T follicular helper cell (primary cell): ENCODE results near the gene MT1HL1.

Experiments used
- DNase-seq: peaks from one replicate; pipeline ENCODE4 v3.0.0-alpha.2; 2020; ENCODE audit warnings: low read depth
- total RNA-seq, 2 experiments: gene quantifications; one replicate each; lab custom pipeline; 2026; lab: John Stamatoyannopoulos, UW

The MT1HL1 gene
- total RNA-seq: 0 reads per million in 2 experiments

DNA sequence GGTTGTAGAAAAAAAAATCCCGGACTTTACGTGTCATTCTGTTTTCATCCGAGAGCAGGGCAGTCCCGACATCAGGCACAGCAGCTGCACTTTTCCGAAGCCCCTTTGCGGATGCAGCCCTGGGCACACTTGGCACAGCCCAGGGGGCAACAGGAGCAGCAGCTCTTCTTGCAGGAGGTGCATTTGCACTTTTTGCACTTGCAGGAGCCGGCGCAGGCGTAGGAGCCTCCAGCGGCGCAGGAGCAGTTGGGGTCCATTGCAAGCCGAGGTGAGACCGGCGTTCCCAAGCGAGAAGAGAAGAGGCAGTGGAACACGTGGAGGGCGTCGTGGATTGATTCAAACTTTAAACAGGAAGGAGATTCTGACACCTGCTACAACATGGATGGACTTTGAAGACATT lies at the start of gene MT1HL1:
Gene MT1HL1, minus strand, starts transcription at position 326 of the 400 bp plus-strand sequence. Its CDS starts 69 bp downstream, at position 257.
- DNase-seq: no peak

DNA sequence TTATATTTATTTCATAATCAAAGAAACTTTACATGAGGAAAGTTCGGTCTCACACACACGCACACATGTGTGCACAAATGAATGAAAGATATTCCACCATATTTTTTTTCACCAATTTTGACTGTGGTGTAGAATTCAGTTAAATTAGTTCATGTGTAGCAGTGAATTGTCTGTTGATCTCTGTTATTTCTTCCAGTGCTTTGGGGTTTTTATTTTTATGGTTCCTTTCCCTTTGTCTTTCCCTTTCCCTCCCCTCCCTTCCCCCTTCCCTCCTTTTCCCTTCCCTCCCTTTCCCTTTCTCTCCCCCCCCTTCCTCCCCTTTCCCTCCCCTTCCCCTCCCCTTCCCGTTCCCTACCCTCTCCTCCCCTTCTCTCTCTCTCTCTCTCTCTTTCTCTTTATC lies 46.7 kb upstream of the MT1HL1 start:
- no peak for DNase-seq

DNA sequence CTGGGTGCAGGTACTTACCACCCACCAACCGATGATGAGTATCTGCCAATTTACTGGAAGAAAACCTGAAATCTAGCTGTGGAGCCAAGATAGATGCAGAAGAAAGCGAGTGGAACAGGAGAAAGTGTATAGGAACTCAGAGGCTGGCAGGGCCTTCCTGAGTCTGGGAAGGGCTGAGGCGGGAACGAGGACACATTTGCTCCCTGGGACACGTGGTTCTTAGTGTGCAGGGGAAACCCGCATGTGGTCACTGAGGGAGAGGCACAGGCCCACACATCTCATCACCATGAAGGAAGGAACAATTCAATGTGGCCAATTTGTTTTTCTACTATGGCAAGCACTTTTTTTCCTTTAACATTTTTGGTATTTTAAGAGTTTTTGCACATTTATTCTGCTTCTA lies 45.9 kb upstream of the MT1HL1 start:
- DNase-seq: no peak

DNA sequence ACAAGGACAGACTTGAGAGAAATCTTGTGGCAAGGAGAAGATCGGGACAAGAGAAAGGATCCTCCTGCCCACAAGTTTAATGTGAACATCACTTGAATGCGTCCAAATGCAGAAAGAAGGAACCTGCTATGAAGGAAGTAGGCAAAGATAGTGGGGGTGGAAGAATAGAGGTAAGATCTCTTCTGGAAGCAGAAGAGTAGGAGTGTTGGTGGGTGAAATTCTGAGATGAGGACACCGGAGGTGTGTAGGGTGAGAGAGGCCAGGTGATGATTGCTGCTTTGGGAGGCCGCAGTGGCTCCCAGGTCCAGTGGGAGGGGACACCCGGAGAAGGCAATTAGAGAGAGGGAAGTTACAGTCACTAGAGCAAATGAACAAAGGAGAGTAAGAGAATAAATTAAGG lies 44.6 kb upstream of the MT1HL1 start:
- DNase-seq: no peak

DNA sequence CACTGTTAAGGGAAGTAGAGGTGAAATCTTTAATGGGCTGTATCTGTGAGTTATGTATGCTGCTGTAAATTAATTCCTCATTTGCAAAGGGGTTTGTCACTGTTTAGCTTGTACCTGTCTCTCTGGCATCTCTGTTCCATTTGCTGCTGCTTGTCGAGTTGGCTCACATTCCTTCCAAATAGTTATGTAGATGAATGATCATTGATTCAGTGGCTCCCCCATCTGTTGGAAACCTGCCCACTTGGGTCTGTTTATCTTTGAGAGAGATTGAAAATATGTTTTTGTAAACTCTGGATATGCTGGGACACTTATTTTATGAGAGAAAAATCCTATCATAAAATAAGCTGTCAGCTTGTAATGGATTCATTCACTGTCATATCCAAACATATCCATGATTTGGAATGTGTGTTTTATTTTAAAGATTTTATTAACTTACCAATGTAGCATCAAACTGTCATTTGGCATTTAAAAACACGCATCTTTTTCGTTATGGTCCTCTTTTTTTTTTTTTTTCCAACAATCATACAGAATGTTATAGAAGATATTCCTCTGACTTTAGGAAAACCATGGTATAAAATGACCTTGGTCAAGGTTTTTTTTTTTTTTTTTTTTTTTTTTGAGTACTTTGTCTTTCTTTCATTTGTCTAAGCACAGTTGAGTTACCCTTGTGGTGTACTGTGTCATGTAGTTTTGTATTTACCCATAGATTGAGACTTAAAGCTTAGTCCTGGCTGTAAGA lies 41.2 kb upstream of the MT1HL1 start:
- no peak for DNase-seq

DNA sequence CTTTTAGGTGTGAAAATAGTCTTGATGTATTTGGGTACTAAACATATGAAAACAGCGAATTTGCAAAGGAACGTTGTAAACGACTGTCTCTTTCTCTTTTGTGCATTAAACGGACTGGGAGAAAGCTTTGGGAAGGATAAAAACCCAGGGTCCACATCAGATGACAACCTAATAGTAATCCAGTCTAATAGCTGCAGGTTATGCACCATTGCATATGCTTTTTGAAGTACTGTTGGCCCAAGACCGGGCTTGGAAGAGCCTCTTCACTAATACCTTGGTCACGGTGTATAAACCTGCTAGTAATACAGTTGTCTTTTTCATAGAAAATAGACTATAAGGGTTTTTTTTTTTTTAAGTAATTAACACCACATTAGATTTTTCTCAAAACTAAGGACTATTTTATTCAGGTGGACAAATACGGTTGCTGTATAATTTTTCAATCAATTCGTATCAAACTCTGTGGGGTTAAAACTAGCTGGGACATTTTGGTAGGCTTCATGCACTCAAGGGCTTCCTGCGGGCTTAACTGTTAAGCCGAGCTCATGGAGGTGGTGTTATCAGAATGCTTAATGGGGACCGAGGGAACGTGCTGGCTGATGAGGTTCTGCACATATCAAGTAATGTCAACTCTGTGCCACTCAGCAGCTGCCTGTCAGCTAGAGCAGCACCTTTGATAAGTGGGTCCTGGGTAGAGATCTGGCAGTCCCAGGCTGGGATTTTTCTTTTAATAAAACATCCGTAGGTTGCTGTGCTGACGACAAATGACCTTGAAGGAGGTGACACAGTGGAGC lies 39.8 kb upstream of the MT1HL1 start:
- no peak for DNase-seq

DNA sequence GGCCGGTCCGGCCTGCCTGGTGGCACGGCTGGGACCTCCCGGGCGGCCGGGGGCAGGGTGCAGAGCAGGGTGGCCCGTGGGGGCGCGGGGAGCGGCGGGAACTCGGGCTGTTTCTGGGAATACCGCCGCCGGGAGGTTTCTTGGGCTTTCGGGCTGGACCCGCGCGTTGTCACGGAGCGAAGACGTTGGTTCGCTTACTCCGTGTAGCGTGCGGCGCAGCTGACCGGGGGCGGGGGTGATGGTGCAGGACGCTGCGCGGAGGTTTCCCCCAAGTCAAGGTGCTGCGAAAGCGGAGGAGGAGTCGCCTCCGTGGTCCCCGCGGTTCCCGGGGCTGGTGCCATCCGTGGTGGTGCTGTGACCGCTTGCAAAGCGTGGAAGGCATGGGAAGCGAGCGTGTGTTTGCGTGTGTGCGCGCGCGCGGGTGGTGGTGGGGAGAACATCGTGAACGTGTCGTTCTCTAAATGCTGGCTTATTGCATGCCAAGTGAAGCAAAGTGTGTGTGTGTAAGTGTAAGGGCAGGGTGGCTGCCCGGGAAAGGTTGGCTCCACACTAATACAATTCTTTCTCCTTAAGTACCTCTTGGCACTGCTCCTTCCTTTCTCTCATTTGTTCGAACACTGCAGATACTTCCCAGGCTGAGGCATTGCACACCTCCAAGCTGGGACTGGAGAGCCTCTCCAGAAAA lies 38.8 kb upstream of the MT1HL1 start:
- no peak for DNase-seq

DNA sequence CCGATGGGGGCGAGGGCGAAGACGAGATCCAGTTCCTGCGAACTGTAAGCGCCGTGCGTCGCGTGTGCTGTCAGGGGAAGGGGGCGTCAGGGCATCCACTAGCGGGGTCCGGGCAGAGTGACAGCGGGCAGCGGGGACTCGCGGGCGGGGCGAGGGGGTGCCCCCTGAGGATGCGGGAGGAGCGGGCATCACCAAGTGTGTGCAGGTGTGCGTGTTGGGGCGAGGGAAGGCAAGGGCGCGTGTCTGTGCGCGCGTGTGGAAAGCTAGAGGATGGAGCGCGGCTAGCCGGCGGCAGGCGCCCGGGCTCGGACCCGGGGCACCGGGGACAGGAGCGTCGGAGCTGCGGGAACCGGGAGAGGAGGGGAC lies 38.3 kb upstream of the MT1HL1 start:
- no peak for DNase-seq

DNA sequence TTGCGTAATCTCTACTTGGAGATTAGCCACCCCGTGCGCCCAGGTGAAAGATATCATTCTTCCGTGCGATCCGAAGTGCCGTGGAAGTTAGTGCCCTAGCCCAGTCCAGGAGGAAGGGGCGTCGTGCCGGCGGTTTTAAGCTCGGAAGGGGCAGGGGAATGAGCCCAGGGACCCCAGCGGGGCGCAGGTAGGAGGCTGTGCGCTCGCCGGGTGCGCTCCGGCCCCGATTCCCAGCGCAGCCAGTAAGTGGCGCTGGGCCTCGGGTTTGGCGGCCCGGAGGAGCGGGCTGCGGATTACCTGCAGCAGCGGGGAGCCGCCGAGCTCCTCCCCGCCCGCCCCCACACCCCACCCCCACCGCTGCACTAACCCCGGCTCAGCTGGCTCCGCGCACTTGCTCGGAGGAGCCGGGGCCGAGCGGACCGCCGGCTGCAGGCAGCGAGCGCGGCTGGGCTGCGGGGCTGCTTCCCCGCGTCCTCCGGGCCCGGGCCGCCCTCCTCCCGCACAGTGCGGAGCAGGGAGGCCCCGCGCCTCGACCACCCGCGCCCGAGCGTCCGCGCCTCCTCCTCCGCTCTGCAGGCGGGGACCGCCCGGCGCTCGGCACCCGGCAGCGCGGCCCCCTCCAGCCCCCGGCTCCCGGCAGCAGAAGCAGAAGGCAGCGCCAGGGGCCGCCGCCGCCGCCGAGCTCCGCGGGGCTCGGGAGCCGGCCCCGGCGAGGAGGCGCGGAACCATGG lies 37.7 kb upstream of the MT1HL1 start, which contains the start of gene RYR2:
Gene RYR2, plus strand, starts transcription at position 390 of the 731 bp plus-strand sequence. Its CDS starts 338 bp downstream, at position 728.
- DNase-seq: no peak

DNA sequence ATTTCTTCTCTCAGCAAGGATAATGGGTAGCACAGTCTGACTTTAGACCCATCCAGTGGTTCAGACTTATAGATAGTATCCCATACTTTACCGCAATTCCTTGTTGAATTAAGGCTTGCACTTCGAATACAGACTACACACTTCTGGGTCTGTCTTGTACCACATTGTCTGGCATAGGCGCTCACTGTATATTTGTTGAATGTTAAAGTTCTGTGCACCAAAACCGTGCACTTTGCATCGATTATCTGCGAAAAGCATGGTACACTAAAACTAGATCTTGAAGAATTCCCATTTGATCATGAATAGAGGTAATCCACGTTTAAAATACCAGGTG lies 37.2 kb upstream of the MT1HL1 start:
- DNase-seq: no peak

DNA sequence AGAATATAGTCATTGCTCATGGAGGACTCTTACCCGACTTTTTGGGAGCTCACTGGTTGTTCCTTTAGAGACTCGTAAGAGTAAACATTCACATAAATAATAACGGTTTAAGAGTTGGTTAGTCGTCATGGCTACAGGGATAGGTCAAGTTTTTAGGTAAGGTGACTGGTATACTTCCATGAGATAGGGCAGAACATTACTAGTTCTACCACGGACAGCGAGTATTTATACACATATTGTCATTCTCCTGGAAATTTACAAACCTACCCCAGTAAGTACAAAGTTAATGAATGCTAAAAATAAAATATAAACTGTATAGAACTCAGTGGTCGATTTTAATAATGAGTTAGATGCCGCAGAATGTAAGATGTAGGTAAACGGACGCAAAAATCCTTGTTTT lies 36.6 kb upstream of the MT1HL1 start:
- no peak for DNase-seq

DNA sequence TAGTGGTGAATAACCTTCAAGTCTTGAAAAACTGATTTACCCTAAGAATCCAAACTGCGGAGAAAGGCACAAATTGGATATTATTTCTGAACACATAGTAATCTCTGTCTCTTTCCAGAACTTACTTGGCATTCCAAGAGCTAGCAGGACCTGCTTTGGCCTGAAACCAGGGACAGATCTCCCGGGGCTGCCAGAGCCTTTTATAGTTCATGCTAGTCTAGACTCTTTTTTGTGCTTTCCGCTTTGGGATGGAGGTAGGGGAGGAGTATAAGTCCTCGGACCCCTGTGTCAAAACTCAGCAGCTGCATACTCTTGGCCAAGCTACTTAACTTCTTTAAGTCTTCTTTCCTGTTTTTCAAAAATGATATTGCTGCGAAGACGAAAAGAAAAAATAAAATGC lies 34.0 kb upstream of the MT1HL1 start:
- no peak for DNase-seq

DNA sequence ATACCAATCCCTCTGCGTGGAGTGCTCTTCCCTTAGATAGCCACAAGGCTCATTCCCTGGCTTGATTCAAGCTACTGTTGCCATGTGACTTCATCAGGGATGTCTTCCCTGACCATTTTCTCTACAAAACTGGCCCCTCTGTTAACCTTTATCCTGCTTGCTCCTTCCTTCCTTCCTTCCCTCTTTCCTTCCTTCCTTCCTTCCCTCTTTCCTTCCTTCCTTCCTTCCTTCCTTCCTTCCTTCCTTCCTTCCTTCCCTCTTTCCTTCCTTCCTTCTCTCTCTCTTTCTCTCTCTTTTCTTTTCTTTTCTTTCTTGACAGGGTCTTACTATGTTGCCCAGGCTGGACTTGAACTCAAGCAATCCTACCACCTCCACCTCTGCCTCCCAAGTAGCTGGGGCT lies 31.5 kb upstream of the MT1HL1 start:
- DNase-seq: no peak

DNA sequence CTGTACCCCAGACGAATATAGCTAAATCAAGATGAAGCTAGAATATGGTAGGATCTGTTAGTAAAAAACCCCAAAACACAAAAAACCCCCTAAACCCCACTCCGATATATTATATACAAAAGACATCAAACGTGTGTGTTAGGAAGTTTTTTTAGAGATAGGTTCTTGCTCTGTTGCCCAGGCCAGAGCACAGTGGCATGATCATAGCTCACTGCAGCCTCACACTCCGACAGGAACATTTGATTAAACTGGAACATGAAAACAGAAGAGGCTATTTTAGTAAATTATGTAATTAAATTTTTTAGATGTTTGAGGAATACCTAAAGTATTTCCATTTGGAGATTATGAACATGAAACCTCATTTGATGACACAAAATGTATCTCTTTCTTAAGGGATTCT lies 29.6 kb upstream of the MT1HL1 start:
- DNase-seq: no peak

DNA sequence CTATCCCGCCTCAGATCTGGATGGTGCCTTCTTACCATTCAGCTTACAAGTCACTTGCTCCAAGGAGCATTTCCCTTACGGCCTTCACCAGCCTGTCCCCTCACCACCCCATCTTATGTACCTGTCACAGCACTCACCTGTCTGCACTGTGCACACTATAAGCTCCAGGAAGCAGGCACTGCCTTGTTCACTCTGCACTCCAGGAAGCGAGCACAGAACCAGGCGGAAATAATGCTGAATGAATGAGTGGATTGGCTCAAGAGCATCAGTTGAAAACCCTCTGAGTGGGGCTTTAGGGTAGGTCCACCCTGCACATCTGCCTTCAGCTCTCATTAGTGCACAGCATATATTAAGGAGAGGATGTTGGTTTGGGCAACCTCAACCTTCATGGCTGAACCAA lies 28.8 kb upstream of the MT1HL1 start:
- no peak for DNase-seq

DNA sequence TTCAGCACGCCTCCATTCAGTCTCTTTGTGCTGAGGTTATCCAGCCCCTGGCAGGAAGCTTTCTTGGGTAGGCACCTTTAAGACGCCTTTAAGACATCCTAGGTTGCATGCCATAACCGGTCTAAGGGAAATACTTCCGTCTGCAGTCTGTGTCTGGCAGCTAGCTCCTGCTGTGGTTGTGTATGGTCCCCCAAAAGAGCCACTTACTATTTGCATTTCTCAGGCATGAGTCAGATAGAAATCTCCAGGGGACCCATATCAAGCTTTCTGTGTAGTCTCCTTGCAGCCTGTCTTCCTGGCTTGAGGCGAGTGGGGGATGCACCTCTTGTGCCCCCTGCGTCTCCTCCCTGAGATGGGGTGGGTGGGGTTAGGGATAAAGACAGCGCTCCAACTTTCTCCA lies 27.8 kb upstream of the MT1HL1 start:
- DNase-seq: no peak

DNA sequence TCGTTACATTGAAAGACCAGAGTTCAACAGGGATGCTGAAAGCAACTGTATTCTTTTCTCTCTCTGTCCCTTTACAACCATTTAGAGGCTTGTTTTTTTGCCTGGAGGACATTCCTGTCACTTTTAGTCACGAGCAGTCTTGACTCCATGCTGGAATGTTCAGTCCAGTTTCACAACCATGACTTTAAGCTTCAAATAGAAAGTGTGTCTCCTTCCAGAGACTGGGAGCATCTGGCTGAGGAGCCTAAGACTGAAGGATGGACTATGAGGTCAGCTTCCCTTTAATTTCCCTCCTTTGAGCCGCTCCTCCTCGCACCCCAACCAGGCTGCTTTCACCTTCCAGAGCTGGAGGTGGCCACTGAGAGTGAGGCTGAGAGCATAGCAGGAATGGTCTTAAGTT lies 27.2 kb upstream of the MT1HL1 start:
- no peak for DNase-seq

DNA sequence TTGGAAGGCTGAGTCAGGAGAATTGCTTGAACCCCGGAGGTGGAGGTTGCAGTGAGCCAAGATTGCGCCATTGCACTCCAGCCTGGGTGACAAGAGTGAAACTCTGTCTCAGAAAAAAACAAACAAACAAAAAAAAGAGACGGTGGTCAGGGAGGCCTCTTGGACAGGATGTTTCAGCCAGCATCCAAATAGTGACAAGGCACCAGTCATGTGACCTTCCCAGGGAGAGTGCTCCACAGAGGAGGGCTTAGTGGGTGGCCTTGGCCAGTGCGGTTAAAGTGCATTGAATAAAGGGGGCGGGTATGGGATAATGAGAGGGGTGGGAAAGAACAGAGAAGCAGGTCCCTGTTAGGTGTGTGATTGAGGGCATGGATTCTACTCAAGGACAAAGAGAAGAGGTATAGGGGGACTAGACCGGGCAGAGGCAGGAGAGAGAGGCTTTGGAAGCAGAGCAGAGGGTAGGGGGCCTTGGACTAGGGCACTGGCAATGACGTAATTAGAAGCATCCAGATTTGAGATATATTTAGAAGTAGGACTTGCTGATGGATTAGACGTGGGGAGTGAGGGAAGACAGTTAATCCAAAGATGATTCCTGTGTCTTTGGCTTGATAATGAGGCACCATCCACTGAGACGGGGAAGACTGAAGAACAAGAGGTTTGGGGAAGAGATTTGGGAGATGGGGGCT lies 25.8 kb upstream of the MT1HL1 start:
- DNase-seq: no peak

DNA sequence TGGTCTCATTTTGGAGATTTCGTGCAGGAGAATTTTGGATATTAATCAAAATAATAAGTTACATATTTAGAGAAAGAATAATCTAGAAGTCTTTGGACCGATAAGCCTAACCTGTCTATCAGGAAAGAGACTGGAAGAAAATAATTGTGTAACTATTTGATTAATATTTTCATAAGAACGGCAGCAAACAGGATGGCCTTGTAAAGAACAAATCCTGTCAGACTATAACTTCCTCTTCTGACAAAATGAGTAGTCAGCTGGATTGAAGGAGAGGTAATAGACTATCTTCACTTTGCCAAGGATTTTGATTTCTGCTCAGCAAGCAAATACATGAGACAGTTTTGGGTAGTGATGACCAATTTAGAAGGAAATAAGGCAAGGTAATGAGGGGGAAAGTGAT lies 25.0 kb upstream of the MT1HL1 start:
- DNase-seq: no peak

DNA sequence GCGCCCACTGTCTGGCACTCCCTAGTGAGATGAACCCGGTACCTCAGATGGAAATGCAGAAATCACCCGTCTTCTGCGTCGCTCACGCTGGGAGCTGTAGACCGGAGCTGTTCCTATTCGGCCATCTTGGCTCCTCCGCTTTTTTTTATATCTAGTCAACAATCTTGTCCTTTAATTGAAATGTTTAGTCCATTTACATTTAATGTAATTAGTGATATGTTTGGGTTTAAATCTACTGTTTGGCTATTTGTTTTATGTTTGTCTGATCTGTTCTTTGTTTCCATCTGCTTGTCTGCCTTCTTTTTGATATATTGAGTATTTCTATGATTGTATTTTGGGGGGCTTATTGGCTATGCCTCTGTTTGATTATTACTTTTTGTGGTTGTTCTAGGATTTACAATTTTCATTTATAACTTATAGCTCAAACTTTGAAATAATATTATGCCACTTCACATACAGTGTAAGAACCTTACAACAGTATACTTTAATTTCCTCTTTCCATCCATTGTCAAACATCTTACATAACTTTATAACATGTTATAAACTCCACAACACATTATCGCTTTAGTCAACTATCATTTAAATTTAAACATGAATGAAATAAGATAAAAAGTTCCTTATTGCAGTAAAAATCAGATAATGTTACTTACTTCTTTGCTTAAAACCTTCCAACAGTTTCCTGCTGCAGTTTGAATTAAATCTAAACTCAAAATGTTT lies 21.3 kb upstream of the MT1HL1 start:
- no peak for DNase-seq

DNA sequence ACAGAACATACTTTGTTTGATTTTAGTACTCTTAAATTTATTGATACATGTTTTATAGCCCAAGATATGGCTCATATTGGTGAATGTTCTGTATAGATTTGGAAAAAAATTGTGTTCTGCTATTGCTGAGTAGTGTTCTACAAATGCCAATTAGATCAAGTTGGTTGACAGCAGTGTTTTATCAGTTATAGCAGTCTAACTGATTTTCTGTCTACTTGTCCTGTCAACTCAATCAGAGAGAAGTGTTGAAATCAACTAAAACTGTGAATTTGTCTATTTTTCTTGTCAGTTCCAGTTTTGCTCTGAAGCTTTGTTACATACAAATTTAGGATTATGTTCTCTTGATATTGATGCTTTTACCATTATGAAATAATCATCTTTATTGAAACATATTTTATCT lies 14.7 kb upstream of the MT1HL1 start:
- DNase-seq: no peak
